ENCODE data around the gene CRIP2.

The CRIP2 gene

DNA sequence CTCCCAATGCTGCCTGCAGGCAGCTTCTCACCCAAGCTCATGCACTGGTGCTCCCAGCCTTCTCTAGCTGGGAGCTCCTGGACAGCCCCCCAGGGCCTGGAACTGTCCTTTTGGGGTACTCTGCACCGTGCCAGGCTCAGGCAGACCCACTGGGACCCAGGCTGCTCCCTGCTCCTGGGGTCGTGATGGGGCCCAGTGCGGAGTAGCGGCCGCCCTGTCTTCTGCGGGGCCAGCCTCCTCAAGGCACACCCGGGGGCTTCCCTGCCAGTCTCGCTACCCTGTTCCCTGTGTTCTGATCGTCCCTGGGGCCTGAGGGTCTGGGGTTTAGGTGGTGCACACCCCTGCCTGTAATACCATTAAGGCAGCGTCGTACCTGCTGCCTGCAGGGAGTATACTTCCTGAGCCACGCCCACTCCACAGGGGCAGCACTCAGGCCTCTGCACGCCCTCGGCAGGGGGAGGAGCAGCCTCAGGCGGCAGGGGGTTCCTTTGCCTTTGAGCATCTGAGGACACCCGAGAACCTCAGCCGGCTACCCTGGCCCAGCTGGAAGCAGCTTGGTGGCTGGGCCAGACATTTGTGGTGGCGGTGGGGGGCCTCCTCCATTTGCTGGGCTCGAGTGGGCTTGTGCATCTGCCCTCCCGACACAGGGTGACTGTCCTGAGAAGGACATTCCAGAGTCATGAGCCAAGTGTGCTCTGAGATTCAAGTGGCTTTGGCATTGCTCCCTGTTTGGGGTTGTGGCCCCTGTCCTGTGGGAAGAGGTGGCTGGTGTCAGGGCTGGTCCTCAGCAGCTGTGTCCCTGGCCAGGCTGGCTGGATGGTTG, 9.2 kb upstream of the CRIP2 start:
- no peak for DNase-seq

DNA sequence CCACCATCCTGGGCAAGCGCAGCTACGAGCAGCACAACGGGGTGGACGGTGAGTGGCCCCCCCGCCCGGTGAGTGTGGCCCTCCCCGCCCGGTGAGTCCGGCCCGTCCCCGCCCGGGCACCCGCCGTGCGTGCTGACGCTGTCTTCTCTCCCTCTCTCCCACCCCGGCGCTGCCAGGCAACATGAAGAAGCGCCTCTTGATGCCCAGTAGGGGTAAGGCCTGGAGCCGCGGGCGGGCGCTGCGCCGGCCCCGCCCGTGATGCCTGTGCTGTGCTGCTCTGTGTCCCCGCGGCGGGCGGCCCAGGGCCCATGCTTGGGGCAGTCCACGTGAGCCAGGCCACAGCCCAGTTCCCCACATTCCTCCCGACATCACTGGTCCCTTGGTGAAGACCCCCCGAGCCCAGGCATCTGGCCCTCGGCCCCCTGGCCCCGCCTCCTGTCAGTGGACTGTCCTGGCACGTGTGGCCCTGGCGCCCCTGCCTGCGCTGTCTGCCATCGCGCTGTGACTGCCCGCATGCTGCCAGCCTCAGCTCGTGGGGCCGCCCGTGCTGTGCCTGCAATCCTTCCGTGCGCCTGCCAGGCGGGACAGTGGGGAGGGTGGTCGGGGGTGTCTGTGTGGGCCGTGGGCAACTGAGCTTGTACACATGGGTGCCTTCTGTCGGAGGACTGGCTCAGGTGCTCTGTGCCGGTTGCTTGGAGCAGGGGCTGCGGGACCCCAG, 7.9 kb upstream of the CRIP2 start:
- no peak for DNase-seq

DNA sequence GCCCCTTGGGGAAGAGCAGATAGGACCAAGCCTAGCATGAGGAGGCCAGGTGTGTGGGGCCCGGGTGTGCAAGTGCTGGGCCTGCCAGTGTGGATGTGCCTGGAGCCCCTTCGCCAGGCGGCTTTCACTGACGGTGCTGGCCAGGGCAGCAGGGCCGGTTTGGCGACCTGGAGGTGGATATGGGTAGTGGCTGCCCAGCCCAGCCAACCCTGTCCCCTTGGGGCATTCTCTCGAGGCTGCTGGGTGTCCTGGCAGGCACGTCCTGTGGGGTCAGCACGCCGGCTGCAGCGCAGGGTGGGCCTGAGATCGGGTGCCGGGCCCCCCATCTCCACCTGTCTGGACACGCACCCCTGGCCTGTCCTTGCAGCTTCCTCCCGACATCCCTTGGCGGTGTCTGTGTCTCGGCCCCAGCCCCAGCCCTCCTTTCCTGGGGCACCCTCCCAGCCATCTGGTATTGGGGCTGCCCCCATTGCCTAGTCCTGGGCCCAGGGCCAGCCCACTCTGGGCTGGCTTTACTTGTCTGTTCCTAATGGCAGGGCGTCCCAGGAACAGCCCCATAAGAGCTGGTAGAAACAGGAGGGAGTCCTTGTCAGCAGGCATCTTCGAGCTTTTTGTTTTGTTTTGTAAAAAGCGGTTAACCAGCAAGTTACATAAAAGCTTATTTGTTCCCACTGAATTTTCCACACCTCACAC, 7.2 kb upstream of the CRIP2 start:
- no peak for DNase-seq

DNA sequence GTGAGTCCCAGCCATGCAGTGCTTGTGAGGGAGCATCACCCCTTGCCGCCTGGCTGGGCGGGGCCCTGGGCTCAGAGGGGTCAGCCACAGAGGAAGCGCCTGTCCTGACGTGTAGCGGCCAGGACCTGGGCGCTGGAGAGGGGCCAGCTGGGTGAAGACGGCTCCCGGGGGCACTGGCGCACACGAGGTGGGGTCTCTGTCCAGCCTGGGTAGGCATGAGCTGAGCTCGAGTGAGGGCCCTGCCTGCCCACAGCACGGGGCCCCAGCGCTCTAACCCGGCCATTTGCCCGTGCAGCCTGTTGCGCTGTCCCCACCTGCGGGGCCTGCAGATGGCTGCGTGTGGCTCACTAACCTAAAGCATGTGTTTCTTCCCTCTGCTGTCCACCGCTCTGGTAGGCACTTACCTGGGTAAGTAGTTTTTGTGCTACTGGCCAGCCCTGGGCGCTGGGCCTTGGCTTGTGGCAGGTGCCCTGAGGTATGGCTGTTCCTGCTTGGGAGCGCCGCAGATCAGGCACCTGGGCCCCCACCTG, 6.6 kb upstream of the CRIP2 start:
- no peak for DNase-seq

DNA sequence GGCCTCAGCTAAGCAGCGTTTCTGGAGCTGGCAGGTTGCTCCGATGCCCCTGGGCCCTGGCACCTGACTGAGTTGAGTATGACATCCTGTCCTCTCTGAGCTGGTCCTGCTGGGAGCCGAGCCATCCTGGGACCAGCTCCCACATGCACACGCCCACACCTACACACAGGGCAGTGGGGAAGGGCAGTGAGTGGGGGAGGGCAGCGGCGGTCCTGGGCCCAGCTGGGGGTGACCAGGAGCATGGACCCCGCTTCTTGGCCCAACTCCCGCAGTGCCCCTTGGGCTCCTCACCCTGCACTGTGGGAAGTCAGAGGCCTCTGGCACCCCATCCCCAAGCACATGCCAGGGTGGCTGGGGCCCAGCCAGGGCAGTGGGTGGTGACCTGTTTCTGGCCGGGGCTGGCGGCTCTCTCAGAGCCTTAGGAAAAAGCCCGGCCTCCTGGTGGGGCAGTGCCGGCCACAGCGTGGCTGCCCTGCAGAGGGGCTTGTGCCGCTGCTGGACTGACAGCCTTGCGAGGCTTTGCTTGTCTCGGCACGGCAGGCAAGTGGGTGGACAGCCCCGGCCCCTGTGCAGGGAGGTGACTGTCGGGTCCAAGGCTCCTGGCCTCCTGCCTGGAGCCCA, 5.9 kb upstream of the CRIP2 start:
- no peak for DNase-seq

DNA sequence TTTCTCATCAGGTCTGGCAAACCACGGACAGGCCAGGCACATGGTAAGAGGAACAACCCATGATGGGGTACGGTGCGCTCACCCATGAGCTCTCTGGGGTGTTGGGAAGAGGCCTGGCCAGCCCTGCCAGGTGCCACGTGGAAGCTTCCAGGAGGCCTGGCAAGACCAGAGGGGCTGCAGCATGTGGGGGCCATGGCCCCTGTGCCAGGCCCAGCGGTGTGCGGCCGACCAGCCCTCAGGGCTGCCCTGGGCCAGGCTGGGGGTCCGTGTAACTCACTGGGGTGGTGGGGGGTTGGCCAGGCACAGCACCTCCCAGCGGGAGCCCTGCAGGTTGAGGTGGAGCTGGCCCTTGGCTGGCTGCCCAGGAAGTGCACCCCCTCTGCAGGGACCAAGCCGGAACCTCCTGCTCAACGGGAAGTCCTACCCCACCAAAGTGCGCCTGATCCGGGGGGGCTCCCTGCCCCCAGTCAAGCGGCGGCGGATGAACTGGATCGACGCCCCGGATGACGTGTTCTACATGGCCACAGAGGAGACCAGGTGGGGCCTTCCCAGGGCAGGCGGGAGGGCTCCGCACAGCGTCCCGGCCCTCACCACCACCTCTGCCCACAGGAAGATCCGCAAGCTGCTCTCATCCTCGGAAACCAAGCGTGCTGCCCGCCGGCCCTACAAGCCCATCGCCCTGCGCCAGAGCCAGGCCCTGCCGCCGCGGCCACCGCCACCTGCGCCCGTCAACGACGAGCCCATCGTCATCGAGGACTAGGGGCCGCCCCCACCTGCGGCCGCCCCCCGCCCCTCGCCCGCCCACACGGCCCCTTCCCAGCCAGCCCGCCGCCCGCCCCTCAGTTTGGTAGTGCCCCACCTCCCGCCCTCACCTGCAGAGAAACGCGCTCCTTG, 4.9 kb upstream of the CRIP2 start:
- no peak for DNase-seq

DNA sequence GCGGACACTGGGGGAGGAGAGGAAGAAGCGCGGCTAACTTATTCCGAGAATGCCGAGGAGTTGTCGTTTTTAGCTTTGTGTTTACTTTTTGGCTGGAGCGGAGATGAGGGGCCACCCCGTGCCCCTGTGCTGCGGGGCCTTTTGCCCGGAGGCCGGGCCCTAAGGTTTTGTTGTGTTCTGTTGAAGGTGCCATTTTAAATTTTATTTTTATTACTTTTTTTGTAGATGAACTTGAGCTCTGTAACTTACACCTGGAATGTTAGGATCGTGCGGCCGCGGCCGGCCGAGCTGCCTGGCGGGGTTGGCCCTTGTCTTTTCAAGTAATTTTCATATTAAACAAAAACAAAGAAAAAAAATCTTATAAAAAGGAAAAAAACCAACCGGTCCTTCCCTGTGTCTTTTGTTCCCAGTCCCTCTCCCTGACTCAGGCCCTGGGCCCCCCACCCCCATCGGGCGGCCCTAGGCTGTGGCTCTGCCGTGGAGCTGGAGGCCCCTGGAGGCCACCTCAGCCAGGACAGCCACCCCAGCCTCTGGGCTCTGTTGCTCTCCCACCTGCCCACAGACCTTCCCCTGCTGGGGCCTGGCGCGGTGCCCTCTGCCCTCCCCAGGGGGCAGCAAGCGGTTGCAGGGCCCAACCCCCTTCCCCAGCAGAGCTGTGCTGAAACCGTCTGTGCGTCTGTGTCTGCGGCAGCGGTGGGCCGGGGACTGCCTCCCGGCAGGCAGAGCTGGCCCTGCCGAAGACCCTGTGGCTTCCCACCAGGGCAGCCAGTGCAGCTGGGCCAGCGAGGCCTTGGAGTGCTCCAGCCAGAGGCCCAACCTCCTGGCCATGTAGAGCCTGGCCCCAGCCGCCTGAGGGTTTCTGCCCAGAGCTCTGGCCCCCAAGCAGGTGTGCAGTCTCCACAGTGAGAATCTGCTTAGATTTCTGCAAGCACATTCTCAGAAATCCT, 4.0 kb upstream of the CRIP2 start:
- no peak for DNase-seq

DNA sequence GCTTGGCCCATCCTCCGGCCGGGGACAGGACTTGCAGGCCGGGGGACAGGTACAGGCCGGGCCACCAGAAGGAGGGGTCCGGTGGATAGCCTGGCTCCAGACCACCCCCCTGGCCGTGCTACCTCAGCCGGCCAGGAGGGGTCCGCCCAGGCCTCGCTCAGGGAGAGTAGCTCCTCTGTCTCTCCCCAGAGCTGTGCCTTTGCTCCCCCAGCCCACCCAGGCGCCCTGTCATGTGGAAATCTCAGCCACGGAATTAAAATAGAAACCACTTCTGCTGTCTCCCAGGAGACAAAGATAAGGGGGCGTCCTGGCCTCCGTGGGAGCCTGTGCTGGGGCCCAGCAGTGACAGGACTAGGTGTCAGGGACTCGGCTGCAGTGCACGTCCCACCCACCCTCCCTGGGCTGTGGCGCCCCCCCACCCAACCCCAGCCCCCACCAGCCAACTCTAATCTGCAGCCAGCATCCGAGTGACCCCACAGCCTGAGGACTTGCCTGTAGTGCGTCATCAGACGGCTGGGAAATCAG, 3.3 kb upstream of the CRIP2 start:
- no peak for DNase-seq

DNA sequence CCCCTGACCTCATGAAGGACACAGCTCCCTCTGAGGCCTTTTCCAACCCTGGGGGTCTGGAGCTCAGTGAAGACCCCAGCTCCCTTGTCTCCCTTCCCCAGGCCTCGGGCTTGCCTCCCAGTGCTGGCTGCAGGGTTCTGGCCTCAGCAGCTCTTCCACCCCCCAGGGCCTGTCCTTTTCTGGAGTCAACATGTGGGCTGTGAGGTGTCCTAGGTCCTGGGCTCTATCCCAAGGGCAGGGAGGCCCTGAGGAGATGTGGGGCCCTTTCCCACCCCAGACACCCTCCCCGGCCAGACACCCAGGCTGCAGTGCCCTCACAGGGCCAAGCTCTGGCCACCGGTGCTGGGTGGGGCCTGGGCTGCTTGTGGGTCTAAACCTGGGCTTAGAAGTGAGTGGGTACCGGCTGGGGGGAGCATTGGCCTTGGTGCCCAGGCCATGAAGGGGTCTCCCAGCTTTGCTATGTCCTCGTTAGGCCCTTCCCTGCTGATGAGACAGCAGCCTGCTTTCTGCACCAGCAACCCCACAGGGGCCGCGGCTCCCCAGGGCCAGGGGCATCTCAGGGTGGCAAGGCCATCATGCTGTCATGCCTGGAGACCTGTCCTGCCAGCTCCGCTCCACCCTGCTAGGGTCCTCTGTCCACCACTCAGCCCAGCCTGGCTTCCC, 2.7 kb upstream of the CRIP2 start:
- DNase-seq = no peak

DNA sequence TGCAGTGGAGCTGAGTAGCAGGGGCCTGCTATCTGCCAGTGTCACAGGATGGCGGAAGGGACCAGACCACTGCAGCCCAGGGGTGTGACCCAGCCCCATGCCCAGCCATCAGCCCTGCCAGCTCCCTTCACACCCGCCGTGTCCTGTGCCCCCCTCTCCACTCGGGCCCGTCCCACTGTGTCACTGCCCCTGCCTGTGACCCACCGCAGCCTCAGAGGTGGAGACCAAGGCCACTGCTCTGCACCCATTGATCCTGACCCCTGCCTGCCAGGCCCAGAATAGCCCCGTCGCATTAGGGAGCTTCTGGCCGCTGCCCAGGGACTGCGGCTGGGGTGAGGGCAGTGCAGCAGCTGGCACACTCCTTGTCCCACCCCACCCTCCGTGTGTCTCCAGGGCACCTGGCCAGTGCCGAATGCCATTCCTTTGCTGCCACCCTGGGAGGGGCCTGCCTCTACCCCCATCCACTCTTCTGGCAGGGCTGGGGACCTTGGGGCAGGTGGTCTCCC, 2.1 kb upstream of the CRIP2 start:
- no peak for DNase-seq

DNA sequence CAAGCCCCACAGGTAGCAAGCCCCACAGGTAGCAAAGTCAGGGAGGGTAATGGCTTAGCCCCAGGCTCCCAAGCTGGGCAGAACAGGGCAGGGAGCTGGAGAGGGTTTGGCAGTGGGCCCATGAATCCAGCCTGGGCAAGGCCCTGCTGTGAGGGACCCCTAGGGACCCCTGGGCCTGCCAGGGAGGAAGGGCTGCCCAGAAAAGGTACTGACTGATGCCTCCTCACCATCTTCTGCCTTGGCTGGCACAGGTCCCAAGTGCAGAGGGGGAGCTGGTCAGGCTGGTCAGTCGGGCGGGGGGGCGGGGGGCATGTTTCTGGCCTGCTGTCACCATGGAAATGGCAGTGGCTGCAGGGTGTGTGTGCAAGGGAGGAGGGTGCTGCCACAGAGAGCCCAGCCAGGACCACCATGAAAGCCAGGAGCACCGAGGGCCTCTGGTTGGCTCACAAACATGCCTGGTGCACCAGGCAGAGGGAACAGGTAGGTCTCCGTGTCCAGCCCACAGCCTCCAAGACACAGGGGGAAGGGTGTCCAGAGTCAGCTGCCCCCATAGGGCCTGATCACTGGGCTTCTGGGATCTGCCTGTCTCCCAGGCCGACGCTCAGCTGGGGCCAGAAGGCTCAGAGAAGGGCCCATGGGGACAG, 1.5 kb upstream of the CRIP2 start:
- no peak for DNase-seq

DNA sequence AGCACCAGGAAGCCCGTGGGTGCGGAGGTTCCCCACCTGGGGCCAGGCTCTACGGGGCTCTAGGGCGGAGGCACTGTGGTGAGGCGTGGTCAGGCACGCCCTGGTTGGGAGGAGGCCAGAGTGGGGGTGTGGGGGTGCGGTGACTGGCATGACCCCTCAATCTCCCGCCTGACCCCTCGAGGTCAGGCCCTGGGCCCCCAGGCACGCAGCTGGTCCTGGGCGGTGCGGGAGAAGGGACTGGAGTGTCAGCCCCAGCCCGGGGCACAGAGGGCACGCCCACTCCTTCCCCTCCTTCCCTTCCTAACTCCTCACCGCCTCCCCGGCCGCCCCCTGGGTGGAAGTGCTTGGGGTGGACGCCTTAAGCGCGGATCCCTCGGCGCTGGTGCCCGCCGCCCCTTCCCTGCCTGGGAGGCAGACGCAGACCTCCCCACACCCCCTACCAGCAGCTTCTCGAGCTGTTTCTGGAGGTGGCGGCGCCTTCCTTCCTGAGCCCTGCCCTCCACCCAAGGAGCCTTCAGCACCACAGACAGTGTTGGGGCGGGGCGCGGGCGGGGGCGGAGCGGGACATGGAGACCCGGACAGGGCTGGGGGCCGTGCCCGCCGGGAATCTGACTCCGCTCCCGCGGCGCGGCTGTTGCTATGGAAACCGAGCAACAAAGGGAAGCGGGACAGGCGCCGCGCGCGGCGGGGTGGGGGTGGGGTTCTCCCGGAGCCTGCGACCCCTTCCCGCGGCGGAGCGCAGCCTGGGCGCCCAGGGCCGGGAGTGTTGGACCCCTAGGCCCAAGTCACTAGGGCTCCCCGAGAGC, 741 bp upstream of the CRIP2 start:
- peak; percentile 67 for DNase-seq

DNA sequence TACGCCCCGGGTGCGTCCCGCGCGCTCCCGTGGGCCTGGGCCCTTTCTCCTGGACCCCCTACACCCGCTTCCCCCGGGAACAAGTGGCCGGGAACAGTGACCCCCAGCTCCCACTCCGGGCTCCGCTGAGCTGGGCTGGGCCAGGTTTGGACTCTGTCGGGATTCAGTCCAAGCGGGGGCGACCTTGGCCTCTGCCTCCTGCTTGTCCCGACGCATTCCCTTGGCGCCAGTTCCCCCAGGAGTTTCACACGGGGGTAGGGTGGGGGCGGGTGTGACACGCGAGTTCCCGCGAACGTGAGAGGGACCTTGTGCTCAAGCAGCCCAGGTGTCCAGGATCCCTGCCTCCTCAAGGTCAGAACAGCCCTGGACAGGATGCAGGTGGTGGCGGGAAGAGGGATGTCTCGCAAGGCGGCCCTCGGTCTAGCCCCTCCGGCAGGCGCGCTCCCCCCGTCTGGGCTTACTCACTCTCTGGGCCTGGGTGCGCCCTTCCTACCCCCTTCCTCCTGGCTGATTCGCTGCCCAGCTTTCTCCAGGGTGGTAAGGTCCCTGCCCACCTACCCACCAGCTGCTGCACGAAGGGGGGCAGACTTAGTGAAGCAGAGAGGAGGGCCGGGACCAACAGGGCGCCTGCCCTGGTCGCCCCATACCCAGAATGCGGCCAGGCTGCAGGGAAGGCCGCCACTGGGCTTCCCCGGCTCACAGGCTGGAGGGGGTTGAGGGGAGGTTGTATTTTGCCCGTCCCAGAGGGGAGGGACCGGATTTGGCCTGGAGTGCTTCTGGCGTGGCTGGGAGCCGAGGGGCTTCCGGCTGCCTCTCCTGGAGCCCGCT, 862 bp downstream of the CRIP2 start:
- no peak for DNase-seq

DNA sequence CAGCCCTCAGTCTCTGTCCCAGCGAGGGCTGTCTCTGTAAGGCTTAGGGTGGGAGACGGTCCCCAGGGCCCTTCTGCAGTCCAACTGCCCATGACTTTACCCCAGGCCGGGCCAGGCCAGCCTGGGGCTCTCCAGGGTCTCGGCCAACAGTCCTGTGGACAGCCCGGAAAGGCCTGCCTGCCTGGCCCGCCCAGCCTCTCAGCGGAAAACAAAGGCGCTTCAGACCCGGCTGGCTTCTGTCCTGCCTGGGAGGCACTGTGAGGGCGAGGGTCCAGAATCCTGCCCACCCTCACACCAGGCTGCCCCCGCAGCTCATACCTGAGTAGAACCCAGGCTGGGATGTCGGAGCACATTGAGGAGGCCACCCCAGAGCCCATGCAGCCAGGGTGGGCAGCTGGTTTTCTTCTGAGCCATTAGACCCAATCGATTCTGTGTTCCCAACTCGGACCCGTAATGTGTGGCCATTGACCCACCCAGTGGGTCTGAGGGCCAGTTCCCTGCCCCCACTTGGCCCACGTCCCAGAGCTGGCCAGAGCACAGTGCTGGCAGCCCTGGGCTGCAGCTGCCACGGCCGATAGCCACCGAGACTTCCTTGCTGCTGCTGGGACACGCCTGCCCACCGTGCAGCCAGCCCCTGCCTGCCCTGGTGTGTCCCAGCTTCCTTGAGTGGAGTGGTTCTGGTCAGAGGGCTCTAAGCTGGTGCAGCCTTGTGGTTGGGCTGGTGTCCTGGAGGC, 1.6 kb downstream of the CRIP2 start:
- DNase-seq = no peak

DNA sequence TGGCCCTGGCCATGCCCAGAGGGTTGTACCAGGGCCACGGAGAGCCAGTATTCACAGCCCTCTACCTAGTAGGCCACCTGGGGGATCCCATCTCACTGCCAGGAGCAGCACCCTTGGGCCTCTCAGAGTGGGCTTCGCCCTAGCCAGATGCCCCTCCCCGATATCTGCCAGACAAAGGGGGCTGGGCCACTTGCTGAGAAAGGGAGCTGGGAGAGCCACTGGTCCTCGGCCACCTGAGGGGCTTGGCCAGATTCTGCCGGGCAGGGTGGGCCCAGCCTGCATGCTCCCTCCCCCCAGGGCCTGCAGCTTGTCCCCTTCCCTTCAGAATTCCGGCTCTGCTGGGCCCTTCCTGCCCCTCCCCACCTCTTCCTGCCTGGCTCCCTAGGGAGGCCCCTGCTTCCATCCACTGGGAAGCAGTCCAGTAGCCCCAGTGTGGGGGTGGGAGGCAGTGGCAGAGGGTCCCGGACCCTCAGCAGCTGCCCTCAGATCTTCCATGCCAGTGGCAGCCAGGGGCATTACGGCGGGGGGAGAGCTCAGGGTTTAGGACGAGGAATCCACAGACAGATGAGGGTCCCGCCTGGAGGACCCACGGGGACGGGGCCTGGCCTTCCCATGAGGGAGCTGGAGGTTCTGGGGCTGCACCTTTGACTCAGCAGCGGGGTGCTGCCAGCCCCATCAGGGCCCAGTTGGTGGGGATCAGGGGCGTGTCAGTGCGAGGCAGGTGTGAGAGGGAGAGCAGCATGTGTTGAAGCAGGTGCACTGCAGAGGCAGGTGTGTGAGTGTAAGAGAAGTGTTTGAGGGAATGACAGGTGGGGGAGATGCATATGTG, 2.4 kb downstream of the CRIP2 start:
- no peak for DNase-seq
